HEK293T (cell line): ENCODE measurements around the gene HEXIM1.

ENCODE experiments used
- ARNT ChIP-seq: fragments of 450-650 bp; IDR thresholded peaks from 2 replicates; pipeline ENCODE4 v1.6.1; 2017; ENCODE audit warnings: mild to moderate bottlenecking
- BHLHE40 ChIP-seq: fragments of 450-650 bp; IDR thresholded peaks from 2 replicates; pipeline ENCODE4 v1.6.1; 2016; ENCODE audit warnings: mild to moderate bottlenecking, moderate library complexity, borderline replicate concordance
- ELF4 ChIP-seq: fragments of 450-650 bp; IDR thresholded peaks from 2 replicates; pipeline ENCODE4 v1.6.1; 2017; ENCODE audit warnings: antibody characterized with exemption
- FOXA1 ChIP-seq: fragments of 450-650 bp; IDR thresholded peaks from 2 replicates; pipeline ENCODE4 v1.6.1; 2016; ENCODE audit warnings: mild to moderate bottlenecking
- FOXK2 ChIP-seq: fragments of 450-650 bp; IDR thresholded peaks from 2 replicates; pipeline ENCODE4 v1.6.1; 2016; ENCODE audit warnings: mild to moderate bottlenecking
- HDGF ChIP-seq: fragments of 450-650 bp; IDR thresholded peaks from 2 replicates; pipeline ENCODE4 v1.6.1; 2017; ENCODE audit warnings: antibody characterized with exemption, borderline replicate concordance
- LEF1 ChIP-seq: fragments of 450-650 bp; IDR thresholded peaks from 2 replicates; pipeline ENCODE4 v1.6.1; 2017; ENCODE audit warnings: mild to moderate bottlenecking, borderline replicate concordance
- NFRKB ChIP-seq: fragments of 450-650 bp; IDR thresholded peaks from 2 replicates; pipeline ENCODE4 v1.6.1; 2016; ENCODE audit warnings: mild to moderate bottlenecking, moderate library complexity
- SUZ12 ChIP-seq: fragments of 450-650 bp; IDR thresholded peaks from 2 replicates; pipeline ENCODE4 v1.6.1; 2016; ENCODE audit warnings: mild to moderate bottlenecking
- TARDBP ChIP-seq: fragments of 450-650 bp; IDR thresholded peaks from 2 replicates; pipeline ENCODE4 v1.6.1; 2016
- ZNF384 ChIP-seq: fragments of 450-650 bp; IDR thresholded peaks from 2 replicates; pipeline ENCODE4 v1.6.1; 2016

GRCh38 chr17:45197108-45197507, 48.8 kb downstream of the HEXIM1 start:
- TF ChIP-seq FOXK2 (no peak), HDGF (no peak), BHLHE40 (no peak), ZNF384 (no peak), NFRKB (no peak), LEF1 (no peak), FOXA1 (no peak), ELF4 (no peak), TARDBP (no peak), SUZ12 (no peak), ARNT (no peak)
